IMR-90 (cell line): ENCODE data around the gene KCNN4.

Source experiments
- BHLHE40 ChIP-seq: fragments of 150-350 bp; IDR thresholded peaks from 2 replicates; pipeline ENCODE4 v1.6.1; 2016; ENCODE audit warnings: mild to moderate bottlenecking, low read depth, low read length
- CEBPB ChIP-seq: IDR thresholded peaks from 2 replicates; pipeline ENCODE4 v1.6.1; 2012; ENCODE audit warnings: low read depth, low read length, improper control_type of control experiment
- CHD1 ChIP-seq: IDR thresholded peaks from 2 replicates; pipeline ENCODE4 v1.6.1; 2012; ENCODE audit warnings: low read depth, low read length, improper control_type of control experiment
- CTCF ChIP-seq: conservative IDR thresholded peaks from 2 replicates; pipeline ENCODE4 v1.5.1; 2012; ENCODE audit warnings: mild to moderate bottlenecking, low read depth, low read length, improper control_type of control experiment
- ELK1 ChIP-seq: fragments of 150-350 bp; IDR thresholded peaks from 2 replicates; pipeline ENCODE4 v1.6.1; 2016; ENCODE audit warnings: low read depth, mild to moderate bottlenecking, low read length, moderate library complexity, borderline replicate concordance
- FOS ChIP-seq: fragments of 150-350 bp; IDR thresholded peaks from 2 replicates; pipeline ENCODE4 v1.6.1; 2016; ENCODE audit warnings: low read depth, low read length
- MAFK ChIP-seq: IDR thresholded peaks from 2 replicates; pipeline ENCODE4 v1.6.1; 2012; ENCODE audit warnings: low read depth, low read length, improper control_type of control experiment
- MAZ ChIP-seq: IDR thresholded peaks from 2 replicates; pipeline ENCODE4 v1.6.1; 2012; ENCODE audit warnings: low read depth, mild to moderate bottlenecking, low read length, improper control_type of control experiment, moderate library complexity, borderline replicate concordance
- MXI1 ChIP-seq: IDR thresholded peaks from 2 replicates; pipeline ENCODE4 v1.6.1; 2012; ENCODE audit warnings: low read depth, mild to moderate bottlenecking, low read length, moderate library complexity, borderline replicate concordance
- POLR2A ChIP-seq: IDR thresholded peaks from 2 replicates; pipeline ENCODE4 v1.6.1; 2012; ENCODE audit warnings: mild to moderate bottlenecking, low read depth, low read length
- RAD21 ChIP-seq: IDR thresholded peaks from 2 replicates; pipeline ENCODE4 v1.6.1; 2012; ENCODE audit warnings: low read length, improper control_type of control experiment
- RCOR1 ChIP-seq: IDR thresholded peaks from 2 replicates; pipeline ENCODE4 v1.6.1; 2012; ENCODE audit warnings: mild to moderate bottlenecking, low read length, improper control_type of control experiment; ENCODE audit not compliant: insufficient replicate concordance
- SMC3 ChIP-seq: fragments of 150-350 bp; IDR thresholded peaks from 2 replicates; pipeline ENCODE4 v1.6.1; 2016; ENCODE audit warnings: low read depth, mild to moderate bottlenecking, antibody characterized with exemption, low read length, moderate library complexity
- USF2 ChIP-seq: fragments of 150-350 bp; IDR thresholded peaks from 2 replicates; pipeline ENCODE4 v1.6.1; 2017; ENCODE audit warnings: mild to moderate bottlenecking, antibody characterized with exemption, low read length, low read depth

- TF ChIP-seq POLR2A (no peak), CHD1 (no peak), CTCF (no peak), RAD21 (no peak), MAZ (no peak), MAFK (no peak), BHLHE40 (no peak), ELK1 (no peak), CEBPB (no peak), USF2 (no peak), MXI1 (no peak), FOS (no peak), RCOR1 (no peak), SMC3 (no peak)
Measured at GRCh38 chr19:43804432-43804831, 23.7 kb upstream of the KCNN4 start.
